Limb (tissue), 2 donors: ENCODE results near the gene RNF220.

Source experiments
- DNase-seq, 2 donors: peaks; one replicate each; pipeline ENCODE4 v3.0.0-alpha.2; 2016; ENCODE audit errors: extremely low spot score in 2 of 2

The RNF220 gene

GRCh38 chr1:44406737-44407429 is 1.8 kb downstream of the RNF220 start:
- no peak for DNase-seq

DNA sequence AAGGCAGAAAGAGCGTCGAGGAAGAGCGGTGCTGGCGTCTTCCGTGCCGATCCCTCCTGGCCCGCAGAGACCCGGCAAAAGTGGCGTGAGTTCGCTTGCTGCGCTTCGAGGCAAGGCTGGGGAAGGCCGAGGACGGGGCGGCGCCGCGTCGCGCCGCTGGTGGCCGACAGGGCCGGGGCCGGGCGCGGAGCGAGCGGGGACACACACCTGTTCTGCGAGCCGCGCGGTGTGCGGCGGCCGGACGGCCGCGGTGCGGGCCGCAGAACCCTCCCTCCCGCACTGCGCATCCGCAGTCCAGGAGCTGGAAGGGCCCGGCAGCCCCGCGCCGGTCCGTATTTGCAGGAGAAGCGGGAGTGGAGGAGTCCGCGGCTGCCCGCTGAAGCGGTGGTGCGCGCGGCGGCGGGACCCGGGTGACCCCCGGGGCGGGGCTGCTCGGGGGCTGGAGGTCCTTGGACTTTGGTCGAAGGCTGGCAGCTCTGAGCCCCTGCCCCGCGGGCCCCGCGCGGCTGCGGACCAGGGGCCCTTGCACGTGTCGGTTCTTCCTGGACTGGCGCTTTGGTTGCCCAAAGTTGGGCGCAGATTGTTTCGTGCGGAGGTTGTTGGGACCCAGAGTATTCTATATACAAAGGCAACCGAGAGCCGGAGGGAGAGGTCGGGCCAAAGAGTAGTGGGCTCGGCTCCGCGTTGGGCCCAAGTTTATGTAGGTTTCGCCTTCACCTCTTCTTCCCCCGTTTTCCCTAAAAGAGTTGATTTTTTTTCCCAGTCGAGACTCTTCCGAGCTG is 2.6 kb downstream of the RNF220 start:
- DNase-seq: no peak

GRCh38 chr1:44408212-44408582 is 3.1 kb downstream of the RNF220 start:
- DNase-seq: peak in 1 of 2 donors; percentile 62

DNA sequence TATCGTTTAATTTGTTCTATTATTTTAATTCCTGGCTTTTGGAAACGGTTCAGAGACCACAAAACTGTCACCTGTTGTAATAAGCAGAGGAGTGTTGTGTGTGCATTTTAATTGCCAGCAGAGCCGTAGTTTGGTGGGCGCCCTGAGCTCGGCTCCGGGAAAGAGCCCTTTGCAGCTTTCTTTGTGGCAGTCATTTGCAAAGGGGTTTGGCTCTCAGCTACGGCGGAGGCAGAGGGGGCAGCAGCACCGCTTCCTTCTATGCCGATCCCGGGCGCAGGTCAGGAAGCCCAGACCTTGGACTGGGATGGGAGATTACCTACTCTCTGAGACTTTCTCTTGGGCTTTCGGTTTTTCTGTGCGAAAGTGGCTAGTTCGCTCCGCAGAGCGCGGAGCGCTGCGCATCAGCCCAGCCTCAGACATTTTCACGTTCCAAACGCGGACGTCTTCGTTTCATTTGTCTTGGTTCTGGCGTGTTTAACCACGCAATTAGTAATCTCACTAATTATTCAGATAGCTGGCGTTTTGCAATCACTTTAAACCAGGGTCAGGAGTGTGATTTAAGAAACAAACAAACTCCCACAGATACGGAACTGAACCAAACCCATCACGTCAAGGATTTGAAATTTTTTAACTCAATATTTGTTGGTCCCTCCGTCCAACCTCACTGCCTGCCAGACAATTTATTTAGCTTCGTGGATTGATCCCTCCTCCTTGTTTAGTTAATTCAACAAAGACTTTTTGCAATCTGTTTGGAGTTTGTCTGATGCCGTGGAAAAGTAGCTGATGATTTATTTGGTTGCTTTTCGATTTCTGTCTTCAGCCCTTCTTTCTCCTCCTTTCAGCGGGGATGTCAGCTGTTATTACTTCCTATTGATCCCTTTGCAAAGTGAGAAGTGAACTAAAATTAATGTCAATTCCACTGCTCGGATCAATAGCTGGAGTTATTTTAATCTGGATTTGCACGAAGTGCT is 3.9 kb downstream of the RNF220 start:
- peak in 1 of 2 donors; percentile 72 for DNase-seq

- DNase-seq: no peak
Measured at GRCh38 chr1:44409757-44410156, 4.7 kb downstream of the RNF220 start.

DNA sequence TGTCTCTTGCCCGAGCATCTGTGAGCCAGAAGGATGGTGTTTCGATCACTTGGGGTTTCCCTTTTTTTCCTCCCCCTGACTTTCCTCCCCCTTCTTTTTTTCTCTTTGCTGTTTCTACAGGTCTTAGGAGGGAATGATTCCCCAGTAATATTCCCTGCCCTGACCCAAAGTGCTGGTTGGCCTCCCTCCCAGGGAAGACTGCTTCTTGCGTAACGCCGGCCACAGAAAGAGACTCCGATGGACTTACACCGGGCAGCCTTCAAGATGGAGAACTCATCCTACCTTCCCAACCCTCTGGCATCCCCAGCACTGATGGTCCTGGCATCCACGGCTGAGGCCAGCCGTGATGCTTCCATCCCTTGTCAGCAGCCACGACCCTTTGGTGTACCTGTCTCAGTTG is 6.8 kb downstream of the RNF220 start:
- DNase-seq: no peak

DNA sequence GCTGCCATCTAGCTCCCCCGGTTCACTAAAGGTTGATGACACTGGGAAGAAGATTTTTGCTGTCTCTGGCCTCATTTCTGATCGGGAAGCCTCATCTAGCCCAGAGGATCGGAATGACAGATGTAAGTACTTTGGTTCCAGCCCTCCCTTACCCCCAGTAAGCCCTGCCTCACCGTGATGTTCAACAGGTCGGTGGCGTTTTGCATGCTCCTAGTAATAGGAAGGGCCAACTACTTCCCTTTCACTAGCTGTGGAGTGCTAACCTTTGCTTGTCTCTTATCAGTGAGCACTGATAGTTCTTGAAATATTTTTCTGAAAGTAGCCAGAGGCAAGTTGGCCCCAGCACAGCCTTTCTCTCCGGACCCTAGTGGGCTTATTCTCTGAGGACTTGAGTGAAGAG is 7.5 kb downstream of the RNF220 start:
- no peak for DNase-seq

DNA sequence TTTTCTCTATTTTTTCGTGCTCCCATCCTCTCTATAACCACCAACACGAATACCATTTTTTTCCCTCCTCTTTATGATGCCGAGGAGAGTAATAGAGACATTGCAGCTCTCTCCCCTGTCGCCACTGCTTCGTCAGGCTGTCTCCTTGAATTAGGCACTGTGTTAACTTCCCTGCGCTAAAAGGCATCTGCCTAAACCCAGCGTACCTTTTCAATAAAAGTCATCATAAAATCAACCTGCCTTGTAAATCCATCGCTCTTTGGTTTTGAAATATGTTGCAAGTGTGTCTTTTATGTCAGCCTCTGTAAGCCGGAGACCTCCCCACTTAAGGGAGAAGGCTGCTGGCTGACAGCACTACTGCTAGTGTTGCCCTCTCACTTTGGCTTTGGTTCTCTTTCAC is 8.7 kb downstream of the RNF220 start:
- no peak for DNase-seq

DNA sequence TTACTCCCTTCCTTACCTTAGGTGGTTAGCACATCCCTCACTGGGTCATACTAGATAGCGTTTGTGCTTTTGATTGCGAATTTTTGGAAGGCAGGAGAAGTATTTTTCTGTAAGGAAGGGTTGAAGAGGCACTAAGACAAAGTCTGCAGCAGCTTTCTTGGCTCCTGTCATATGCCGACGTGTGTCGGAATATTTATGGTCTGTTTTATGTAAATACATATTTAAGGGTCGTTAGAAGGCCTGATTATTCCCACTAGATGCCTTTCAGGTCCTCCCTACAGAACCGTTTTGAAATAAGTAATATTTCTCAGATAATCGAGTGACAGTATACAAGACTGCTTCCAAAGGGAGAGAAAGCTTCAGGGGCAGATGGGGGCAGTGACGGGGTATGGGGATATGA is 10.0 kb downstream of the RNF220 start:
- no peak for DNase-seq

GRCh38 chr1:44416408-44416807 is 11.4 kb downstream of the RNF220 start:
- DNase-seq: no peak

DNA sequence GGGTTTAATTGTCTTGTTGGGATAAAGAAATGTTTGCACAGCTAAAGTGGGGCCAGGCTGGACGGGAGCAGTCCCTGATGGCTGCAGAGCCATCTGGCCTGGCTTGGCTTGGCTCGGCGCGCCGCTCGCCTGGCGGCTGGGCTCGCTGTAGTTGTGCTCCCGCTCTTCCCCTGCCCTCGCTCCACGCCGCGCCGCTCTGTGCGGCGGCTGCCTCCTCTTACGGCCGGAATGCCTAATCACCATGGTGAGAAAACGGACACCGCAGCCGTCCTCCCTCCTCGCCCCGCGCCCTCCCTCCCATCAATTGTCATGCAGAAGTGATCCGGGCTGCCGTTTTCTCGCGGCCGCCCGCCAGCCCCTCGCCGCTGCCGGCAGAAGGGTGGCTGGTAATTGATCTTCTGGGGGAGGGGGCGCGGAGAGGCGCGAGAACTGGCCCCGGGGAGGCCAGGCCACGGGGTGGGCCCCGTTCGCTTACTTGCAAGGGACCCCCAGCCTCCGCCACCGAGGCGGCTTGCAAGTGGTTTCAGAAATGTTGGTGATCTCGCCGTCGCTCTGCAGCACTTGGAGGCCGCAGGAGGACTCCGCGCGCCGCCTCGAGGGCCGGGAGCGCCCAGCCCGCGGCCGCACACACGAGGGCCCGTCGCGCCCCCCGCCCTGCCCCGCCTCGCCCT is 12.4 kb downstream of the RNF220 start:
- peak in 1 of 2 donors; percentile 76 for DNase-seq

DNA sequence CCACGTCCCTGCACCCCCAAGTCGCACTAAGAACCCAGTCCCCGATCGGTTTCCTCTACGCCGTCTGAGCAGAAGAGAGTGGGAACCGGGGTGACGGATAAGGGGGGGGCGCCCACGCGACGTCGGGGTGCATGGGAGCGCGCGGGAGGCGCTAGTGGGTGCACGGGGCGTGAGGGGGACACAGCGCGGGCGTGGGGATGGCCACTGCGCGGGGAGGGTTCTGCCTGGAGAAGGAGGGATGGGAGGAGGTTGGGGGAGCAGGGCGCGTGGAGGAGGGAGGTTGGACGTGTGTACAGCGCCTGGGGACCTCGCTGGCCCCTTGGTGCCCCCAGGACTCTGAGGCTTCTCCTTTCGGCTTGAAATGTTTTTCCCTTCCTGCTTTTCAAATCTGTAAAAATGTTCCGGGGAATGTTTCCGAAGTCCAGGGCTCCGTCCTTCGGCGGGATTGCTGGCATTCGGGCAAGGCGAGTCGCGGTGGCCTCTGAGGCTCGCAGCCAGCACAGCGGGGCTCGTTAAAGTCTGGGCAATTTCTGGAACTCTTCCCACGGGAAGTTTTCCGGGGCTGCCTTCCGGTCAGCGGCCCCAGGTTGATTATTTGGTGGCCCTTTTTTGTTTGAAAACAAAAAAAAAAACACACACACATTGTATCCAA is 13.1 kb downstream of the RNF220 start:
- DNase-seq: peak in 1 of 2 donors; percentile 47

DNA sequence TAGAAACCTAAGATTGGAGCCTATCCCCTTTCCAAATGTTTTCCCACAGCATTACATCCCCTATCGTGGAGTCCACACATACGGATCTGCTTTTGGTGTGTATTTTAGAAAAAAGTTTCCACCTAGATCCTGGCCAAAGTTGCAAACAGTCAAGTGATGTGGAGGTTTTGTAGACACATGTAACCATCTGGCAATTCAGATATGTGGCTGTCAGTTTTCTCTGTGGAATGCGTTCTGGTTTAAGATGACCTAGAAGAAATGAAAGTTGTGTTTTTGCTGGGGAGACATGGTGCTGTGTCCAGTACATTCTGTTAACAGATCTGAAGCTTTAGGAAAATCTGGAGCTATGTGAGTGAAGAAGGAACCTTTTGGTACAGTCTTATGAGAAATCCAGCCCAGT is 14.8 kb downstream of the RNF220 start:
- DNase-seq: no peak

GRCh38 chr1:44420535-44420934 is 15.5 kb downstream of the RNF220 start:
- no peak for DNase-seq

DNA sequence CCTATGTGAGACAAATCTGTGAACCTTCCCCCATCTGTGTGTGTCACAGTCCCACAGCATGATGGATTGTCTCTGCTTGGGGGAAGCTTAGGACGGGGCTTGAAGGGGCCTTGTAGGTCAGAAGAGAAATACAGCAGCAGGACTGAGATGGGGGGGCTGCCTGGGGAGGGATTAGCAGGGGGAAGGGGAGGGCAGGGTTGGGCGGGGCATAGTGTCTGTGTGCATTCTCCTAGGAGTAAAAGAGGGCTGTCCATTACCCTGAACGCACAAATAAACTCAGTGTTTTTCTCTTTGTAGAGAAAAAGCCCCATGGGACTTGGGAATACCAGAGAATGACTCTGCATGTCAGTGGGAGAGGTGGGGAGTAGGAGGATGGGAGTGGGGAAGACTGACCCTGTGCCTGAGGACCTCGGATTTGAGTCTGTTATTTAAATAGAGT is 16.4 kb downstream of the RNF220 start:
- DNase-seq: no peak

- DNase-seq: no peak
Measured at GRCh38 chr1:44422161-44422560, 17.1 kb downstream of the RNF220 start.

DNA sequence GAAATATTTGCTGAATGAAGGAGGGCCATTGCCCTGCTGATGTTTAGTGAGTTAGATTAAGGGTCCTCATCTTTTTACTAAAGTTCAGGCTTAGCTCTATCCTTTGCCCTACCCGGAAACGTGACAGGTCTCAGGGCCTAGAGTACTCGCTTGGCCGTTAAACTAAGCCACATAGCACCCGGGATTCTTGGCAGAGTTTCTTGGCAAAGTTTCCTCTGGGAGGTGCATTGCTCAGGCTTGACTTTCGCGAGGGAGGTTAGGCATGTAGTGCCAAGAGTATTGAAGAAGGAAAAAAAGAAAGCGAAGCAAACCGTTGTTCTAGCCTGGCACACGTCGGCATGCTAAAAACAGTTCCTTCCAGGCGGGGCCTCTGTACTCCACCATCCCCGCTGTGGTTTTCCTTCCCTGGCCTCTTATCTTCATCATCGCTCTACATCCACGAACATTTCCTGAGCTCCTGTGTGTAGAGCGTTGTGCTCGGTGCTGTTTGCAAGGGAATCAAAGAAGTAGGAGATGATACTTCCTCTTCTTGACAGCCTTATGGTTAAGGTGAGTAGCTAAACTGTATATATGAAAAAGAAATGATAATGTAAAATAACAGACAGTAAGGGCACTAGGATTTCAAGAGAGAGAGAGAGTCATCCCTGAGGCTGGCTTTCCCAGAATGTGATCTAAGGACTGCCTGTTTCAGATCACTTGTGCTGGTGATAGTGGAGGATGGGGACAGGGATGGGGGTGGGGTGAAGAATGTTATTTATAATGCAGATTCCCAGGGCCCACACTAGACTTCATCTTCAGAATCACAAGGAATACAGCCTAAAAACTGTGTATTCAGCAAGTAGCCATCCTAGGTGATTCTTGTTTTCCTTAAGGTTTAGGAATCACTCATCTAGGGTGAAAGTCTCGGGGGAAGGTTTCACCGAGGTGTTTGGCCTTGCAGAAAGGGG is 18.8 kb downstream of the RNF220 start:
- DNase-seq: no peak

DNA sequence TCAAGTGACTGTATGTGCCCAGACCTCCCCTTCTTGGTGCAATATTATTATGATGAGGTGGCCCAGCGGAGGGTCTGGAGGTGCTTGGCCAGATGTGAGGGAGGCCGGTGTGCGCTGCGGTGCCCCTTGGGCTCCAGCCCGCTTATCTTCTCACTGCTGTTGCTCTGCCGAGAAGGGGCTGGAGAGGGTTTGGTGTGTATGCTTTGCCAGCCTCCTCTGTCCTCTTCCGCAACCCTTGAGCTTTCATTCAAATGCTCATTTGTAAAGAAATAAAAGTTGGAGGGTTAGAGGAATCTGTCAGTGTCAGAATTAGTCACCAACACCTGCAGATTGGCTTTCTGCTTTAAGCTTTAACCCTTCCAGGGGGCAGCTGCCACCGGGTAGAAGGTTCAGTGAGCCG is 19.7 kb downstream of the RNF220 start:
- no peak for DNase-seq

DNA sequence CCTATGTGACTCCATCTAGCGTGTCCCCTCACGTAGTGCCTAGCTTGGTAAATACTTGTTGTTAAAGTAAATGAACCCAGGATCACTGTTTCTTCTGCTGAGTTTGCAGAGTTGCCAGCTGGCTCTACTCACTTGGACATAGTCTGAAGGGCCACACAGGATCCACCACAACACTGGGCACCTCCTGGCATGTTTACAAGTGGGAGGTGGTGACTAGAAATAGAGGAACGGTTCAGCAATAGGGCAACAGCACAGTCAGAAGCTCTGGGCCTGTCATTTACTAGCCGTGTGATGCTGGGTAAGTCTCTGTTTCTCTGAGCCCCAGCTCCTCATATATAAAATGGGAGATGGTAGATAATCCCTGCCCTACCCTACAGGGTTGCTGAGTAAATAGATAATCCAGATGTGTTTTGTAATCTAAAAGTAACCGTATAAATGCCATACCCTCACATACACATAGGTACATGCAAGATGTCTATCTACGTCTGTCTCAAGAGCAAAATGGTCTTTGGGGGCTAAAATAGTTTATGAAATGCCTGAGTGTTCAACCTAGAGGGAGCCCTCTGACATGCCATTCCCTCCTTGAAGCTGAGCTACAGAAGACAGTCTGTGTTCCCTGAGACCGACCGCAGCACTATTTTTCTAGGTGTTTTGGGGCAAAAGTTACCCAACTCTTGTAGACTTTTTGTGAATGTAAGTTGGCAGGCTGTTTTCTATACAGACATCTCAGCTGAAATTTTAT is 20.5 kb downstream of the RNF220 start:
- no peak for DNase-seq
